ENCODE data around the gene JARID2.
A peak's percentile ranks its signal among the peaks of the same experiment; 100 is the strongest.

The JARID2 gene

GRCh38 chr6:15427331-15428070 lies 181.6 kb downstream of the JARID2 start:
- peak; percentile 63 for DNase-seq

DNA sequence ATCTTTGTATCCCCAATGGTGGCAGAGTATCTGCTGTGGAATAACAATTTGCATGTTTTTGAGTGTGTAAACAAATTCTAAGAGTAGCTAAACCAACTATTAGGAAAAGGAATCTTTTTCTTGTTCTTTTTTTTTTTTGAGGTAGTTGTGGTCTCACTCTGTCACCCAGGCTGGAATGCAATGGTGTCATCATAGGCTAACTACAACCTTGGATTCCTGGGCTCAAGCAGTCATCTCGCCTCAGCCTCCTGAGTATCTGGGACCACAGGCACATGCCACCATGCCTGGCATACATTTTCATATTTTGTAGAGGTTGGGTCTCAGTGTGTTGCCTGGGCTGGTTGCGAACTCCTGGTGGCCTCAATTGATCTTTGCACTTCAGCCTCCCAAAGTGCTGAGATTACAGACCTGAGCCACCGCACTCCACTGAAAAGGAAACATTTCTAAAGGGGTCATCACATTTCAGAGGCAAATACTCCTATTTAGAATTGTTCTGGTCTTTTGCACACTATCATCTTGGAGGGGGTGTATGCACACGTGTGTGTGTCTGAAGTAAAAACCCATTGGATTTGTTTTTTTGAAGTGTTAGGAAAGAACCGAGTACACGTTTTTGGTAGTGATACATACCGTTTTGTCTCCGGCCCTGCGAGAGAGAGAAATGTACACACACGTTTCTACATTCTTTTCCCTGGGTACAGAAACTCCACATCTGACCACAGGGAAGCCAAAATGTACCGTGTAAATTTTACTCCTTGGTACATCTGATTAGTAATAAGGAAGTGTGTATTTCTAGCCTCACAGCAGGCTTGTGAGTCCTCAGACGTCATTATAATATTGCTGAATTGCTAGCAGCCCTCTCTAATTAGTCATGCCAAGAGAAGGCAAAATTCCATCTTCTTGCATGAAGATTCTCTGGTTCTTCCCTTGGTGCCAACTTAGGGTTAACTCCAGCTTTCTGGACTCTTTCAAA lies 183.6 kb downstream of the JARID2 start:
- DNase-seq, result peak; percentile 86

DNA sequence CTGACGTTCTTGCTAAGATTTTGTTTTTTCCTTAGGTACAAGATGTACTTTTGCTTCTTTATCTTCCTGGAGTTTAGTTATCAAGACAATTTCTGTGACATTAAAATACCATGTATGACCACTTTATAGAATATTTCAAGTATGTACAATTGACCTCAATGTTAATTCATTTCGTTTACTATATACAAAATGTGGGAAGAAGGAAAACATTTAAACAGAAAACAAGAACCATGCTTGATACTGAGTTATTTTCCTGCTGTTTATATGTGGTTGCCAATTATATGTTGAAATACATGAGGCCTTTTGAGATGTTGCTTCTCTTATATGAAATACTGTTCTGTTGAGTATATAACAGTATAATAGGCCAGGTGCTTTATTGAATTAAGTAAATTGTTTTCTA lies 184.3 kb downstream of the JARID2 start:
- DNase-seq, result no peak

DNA sequence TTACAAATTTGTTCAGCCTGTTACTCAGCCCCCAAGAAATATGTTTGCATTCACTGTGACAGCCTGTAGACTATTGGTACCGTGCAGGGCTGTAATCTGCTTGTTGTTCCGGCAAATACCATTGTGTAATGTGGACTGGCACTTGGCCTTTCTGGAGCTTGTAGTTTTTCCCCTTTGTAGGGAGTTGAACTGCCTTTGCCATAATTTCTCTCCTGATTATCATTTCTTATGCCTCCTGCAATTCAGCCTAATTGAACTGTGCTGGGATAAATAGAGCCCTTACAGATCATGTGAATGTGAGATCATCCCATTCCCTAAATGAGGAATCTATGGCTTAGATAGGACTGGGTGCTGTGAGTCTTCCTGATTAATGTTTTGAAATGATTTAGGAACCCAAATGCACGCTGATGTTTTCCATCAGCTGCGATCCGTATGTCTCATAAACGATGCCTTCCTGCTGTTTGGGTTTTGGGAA lies 185.1 kb downstream of the JARID2 start:
- no peak for DNase-seq

- peak; percentile 43 for DNase-seq
Measured at GRCh38 chr6:15431762-15432483, 186.1 kb downstream of the JARID2 start.

- DNase-seq, result no peak
Measured at GRCh38 chr6:15433511-15433861, 187.6 kb downstream of the JARID2 start.

GRCh38 chr6:15434263-15434662 lies 188.4 kb downstream of the JARID2 start:
- no peak for DNase-seq

DNA sequence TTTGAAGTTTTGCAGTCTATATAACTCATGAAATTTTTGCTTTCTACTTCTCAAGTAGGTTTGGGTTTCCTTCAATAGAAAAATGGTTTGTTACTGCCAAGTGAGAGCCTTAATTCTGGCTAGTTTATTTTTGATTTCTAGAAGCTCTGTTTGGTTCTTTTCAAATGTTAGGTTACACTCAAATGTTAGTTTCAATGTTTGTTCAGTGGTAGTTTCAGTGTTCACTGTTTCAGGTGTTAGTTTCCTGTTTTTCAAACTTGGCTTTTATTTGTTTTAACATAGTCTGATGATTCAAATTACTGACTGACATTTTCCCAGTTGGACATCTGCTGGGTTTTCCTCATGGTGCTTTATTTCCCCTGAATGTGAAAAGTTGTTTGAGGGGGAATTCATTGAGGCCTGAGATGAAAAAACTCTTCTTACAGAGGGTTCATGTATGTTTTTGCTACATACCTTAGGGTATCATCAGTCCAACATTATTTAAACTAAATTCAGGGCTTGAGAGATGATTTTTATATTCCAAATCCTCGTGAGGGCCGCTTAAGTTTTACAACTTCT lies 189.0 kb downstream of the JARID2 start:
- no peak for DNase-seq

DNA sequence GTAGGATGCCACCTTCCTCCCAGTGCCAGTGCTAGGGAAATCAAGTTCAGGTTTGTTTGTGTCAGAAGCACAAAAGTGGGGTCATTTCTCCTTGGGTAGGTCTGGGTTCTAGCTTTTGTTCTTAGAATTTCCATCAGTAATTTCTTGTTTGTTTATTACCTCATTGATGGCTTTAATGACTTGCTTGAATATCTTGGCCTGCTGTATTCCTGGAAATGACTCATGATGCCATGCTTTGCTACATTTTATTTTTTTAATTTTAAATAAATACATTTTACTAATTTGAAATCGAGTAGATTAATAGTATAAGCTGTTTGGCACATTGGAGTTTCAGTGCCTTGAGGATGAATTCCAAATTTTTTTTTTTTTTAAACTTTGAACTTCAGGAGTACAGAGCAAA lies 189.6 kb downstream of the JARID2 start:
- no peak for DNase-seq

- no peak for DNase-seq
Measured at GRCh38 chr6:15436451-15436850, 190.6 kb downstream of the JARID2 start.

- DNase-seq, result no peak
Measured at GRCh38 chr6:15437090-15437635, 191.3 kb downstream of the JARID2 start.

- DNase-seq, result no peak
Measured at GRCh38 chr6:15439410-15440025, 193.6 kb downstream of the JARID2 start.

DNA sequence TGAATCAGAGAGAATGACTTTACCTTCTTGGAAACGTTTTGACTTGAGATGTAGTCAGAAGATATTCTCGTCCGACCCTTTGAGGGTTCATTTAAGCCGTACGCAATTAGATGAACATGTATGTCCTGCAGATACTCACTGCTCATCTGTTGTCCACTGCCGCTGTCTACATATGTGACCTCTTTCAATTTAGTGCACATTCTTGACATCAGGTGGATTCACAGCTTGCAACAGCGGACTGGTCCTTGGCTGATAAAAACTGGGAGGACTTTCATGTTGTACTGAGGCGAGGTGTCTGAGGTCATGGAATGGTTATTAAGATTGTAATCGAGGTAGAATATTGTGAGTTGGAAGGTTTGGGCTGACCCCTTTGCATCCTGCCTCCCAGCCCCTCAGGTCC lies 194.2 kb downstream of the JARID2 start:
- no peak for DNase-seq

DNA sequence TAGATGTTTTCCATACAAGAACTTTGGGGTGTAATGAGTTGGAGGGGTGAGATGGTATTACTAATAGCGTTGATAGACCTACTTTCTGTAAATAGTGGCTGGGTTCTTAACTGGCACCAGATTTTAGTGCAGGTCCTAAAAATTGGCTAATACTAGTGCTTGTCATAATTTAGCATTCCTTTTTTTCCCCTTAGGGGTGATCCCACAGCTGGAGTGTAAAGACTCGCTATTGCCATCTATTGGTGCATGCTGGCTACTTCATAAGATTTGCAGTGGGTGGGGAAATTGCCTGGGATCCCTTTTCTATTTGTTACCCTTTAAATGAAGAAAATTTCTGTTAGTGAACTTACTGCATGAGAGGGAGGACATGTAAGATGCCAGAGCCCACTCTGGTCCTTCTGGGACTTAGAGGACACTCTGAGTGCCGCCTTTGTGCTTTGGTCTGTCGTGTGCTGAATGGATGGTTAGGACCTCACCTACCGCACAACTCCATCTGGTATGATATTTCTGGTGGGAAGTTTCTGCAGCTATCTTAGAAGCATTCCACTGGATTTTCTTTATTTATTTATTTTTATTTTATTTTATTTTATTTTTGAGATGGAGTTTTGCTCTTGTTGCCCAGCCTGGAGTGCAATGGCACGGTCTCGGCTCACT lies 195.5 kb downstream of the JARID2 start:
- DNase-seq, result peak; percentile 81

DNA sequence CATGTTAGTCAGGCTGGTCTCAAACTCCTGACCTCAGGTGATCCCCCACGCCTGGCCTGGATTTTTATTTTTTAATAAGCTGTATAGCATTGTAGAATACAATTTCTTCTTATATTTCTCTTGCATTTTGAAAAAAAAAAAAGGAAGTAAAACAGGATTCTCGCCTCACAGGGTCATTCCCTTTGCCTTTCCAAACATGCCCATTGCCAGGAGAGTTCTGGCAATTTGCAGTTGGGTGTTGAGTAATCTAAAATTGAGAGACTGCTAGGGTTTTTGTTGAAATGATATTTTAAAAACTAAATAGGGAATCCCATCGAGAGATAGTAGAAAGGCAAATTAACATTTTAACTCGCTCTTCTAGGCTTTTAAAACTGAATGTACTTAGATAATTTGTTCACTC lies 196.1 kb downstream of the JARID2 start:
- peak; percentile 54 for DNase-seq

- DNase-seq, result no peak
Measured at GRCh38 chr6:15442467-15442866, 196.6 kb downstream of the JARID2 start.

GRCh38 chr6:15443119-15443830 lies 197.4 kb downstream of the JARID2 start:
- DNase-seq, result peak; percentile 74

DNA sequence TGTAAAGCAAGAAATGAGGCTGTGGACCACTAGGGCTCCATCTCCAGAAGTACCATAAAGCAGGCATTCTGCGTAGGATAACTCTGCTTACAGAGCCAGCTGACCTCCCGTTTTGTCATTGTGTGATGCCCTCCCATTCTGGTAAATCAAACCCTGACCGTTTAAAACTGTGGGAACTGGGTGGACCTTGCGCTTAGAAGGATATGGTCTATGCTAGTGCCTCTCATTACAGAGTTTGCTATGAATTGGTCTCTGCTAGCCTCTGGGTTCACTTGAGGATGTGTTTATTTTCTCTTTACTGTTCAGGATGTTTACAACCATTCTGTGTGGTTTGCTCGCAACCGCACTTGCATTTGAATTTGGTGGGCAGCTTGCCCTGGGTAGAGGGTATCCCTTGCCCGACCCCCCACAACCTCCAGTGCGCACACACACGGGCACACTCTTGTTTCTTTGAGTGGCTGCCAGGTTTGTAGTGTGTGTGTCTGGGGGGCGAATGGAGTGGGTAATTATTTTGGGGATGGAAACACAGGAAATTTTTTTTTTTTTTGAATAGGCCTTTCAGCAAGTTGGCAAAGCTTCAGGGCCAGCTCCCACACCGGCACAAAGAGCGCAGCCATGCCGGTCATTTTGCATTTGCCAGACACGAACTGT lies 198.3 kb downstream of the JARID2 start:
- no peak for DNase-seq

DNA sequence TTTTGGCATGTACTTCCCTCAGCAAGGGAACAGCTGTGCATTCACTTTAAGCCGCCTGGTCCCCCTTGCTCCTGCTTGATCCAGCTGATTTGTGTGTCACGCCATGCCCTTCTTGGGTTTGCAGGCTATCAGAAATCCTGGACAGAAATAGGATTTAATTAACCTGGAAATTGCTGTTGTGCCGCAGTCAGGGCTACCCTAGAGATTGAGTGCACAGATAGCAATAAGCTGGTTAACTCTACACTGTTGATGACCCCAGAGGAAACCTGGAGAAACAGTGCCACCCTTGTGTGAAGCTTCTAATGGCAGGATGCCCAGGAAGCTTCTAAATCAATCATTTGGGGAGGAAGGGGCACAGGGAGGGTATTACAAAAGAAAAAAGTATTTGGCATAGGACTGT lies 199.0 kb downstream of the JARID2 start:
- no peak for DNase-seq

DNA sequence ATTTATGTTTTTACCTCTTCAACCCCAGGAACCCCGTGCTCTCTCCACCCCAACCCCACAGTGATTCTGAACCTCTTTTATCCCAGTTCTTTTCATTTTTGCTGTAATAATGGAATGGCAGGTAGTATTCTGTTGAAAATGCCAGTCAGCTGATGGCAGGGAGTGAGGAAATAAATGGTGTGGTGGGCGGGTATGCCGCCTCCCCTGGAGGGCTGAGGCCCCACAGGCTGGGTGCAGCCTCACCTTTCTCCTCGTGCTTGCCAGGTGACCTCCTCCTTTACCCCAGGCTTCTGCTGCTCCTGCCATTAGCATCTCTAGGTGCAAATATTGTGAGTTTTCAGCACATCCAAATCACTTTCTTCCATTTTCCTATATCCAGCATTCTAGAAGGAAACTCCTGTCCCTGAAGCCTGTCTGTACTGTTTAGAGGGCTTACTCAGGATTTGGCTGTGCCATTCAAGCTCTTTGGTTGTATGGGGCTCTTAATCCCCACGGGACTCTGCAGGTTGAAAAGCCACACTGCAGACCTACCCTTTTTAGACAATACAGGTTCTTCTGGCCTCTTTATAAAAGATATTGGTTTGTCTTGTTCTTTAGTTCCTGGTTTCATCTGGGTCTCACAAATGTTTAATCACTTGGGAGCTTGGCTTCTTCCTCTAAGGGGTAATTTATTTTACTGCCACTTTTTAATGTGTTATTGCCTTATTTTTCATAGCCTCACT lies 201.8 kb downstream of the JARID2 start:
- no peak for DNase-seq
